Measurements from ENCODE around the gene NUP42.
"Not testable (repeated sequence)": the region's sequence is repeated elsewhere in the genome, so short reads cannot be mapped to it uniquely, and the experiment has no call there.

Gene NUP42

GRCh38 chr7:23184291-23184690 lies 2.4 kb downstream of the NUP42 start:
- Mint-ChIP-seq H3K27ac (peak overlapping the region; percentile 91), H3K9me3 (no peaks in the 10 kb centered on the region), H3K4me3 (no peak overlapping the region), H3K27me3 (no peaks in the 10 kb centered on the region), H3K4me1 (ENCODE audit: low read depth) (peaks cover 21% of the 10 kb centered on the region), H3K36me3 (ENCODE audit: low read depth) (peaks cover 31% of the 10 kb centered on the region)
- intact Hi-C loops (cut with micrococcal nuclease), result loop anchor here (5.0 to 10.0 kb wide), 5 partner anchors 63 to 413 kb away; partner anchors contain the start of genes CCDC126, GPNMB, HYCC1 and IGF2BP3

GRCh38 chr7:23184709-23185359 lies 3.0 kb downstream of the NUP42 start:
- Mint-ChIP-seq H3K9me3 (no peaks in the 10 kb centered on the region), H3K27ac (no peak overlapping the region), H3K4me1 (ENCODE audit: low read depth) (peaks cover 21% of the 10 kb centered on the region), H3K36me3 (ENCODE audit: low read depth) (peaks cover 36% of the 10 kb centered on the region), H3K4me3 (no peak overlapping the region), H3K27me3 (no peaks in the 10 kb centered on the region)
- intact Hi-C loops (cut with micrococcal nuclease), result loop anchor here (5.0 to 10.0 kb wide), 5 partner anchors 62 to 412 kb away; partner anchors contain the start of genes CCDC126, GPNMB, HYCC1 and IGF2BP3

GRCh38 chr7:23185980-23186379 lies 4.1 kb downstream of the NUP42 start:
- no peak overlapping the region for H3K4me3 Mint-ChIP-seq
- H3K36me3 Mint-ChIP-seq (ENCODE audit: low read depth), result peaks cover 45% of the 10 kb centered on the region
- peaks cover 21% of the 10 kb centered on the region for H3K4me1 Mint-ChIP-seq (ENCODE audit: low read depth)
- no peaks in the 10 kb centered on the region for H3K27me3 Mint-ChIP-seq
- no peaks in the 10 kb centered on the region for H3K9me3 Mint-ChIP-seq
- H3K27ac Mint-ChIP-seq, result no peak overlapping the region
- intact Hi-C loops (cut with micrococcal nuclease), result loop anchor here (2.0 to 10.0 kb wide), 2 partner anchors 77 to 289 kb away; partner anchors contain the start of gene IGF2BP3

GRCh38 chr7:23191022-23191421 lies 9.2 kb downstream of the NUP42 start:
- peaks cover 74% of the 10 kb centered on the region for H3K36me3 Mint-ChIP-seq (ENCODE audit: low read depth)

GRCh38 chr7:23193650-23194227 lies 11.9 kb downstream of the NUP42 start:
- H3K4me3 Mint-ChIP-seq, H3K9me3 Mint-ChIP-seq: not testable (repeated sequence)

More at GRCh38 chr7:23191022-23191421, 9.2 kb downstream of the NUP42 start:
- H3K4me1 Mint-ChIP-seq (ENCODE audit: low read depth), result no peaks in the 10 kb centered on the region
- no peaks in the 10 kb centered on the region for H3K27me3 Mint-ChIP-seq
- no peak overlapping the region for H3K27ac Mint-ChIP-seq
- no peak overlapping the region for H3K4me3 Mint-ChIP-seq
- intact Hi-C loops (cut with micrococcal nuclease), result no loop called here
- H3K9me3 Mint-ChIP-seq, result no peaks in the 10 kb centered on the region

GRCh38 chr7:23196306-23196705 lies 14.5 kb downstream of the NUP42 start:
- Mint-ChIP-seq H3K9me3 (no peaks in the 10 kb centered on the region), H3K27ac (no peak overlapping the region), H3K27me3 (no peaks in the 10 kb centered on the region), H3K36me3 (ENCODE audit: low read depth) (peaks cover 84% of the 10 kb centered on the region), H3K4me1 (ENCODE audit: low read depth) (no peaks in the 10 kb centered on the region), H3K4me3 (no peak overlapping the region)
- intact Hi-C loops (cut with micrococcal nuclease), result no loop called here

More at GRCh38 chr7:23193650-23194227, 11.9 kb downstream of the NUP42 start:
- H3K4me1 Mint-ChIP-seq (ENCODE audit: low read depth); H3K27me3 Mint-ChIP-seq; intact Hi-C loops (cut with micrococcal nuclease); H3K27ac Mint-ChIP-seq: not testable (repeated sequence)
- peaks cover 81% of the 10 kb centered on the region for H3K36me3 Mint-ChIP-seq (ENCODE audit: low read depth)

DNA sequence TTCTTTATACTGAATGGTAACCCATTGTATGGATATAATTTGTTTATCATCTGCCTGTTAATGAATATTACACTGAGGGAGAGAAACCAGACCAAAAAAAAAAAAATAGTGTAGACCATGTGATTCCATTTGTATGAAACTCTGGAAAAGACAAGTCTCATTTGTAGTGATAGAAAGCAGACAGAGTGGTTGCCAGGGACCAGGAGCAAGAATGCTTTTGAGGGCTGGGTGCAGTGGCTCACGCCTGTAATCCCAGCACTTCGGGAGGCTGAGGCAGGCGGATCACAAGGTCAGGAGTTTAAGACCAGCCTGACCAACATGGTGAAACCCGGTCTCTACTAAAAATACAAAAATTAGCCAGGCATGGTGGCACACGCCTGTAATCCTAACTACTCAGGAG lies 15.9 kb downstream of the NUP42 start:
- H3K27ac Mint-ChIP-seq; H3K9me3 Mint-ChIP-seq; H3K27me3 Mint-ChIP-seq; H3K4me3 Mint-ChIP-seq; H3K4me1 Mint-ChIP-seq (ENCODE audit: low read depth); intact Hi-C loops (cut with micrococcal nuclease): not testable (repeated sequence)
- H3K36me3 Mint-ChIP-seq (ENCODE audit: low read depth), result peaks cover 81% of the 10 kb centered on the region

- peaks cover 68% of the 10 kb centered on the region for H3K36me3 Mint-ChIP-seq (ENCODE audit: low read depth)
- intact Hi-C loops (cut with micrococcal nuclease), result no loop called here
- peaks cover 4% of the 10 kb centered on the region for H3K4me1 Mint-ChIP-seq (ENCODE audit: low read depth)
- H3K27me3 Mint-ChIP-seq, result peaks cover 5% of the 10 kb centered on the region
- no peak overlapping the region for H3K4me3 Mint-ChIP-seq
- H3K9me3 Mint-ChIP-seq, result no peaks in the 10 kb centered on the region
- no peak overlapping the region for H3K27ac Mint-ChIP-seq
These were observed 18.5 kb downstream of the NUP42 start for GRCh38 chr7:23200331-23200730.

- H3K4me1 Mint-ChIP-seq (ENCODE audit: low read depth), result peaks cover 28% of the 10 kb centered on the region
- H3K36me3 Mint-ChIP-seq (ENCODE audit: low read depth), result peaks cover 41% of the 10 kb centered on the region
- intact Hi-C loops (cut with micrococcal nuclease), result no loop called here
- H3K4me3 Mint-ChIP-seq, result no peak overlapping the region
- H3K27me3 Mint-ChIP-seq, result peaks cover 18% of the 10 kb centered on the region
- no peaks in the 10 kb centered on the region for H3K9me3 Mint-ChIP-seq
- H3K27ac Mint-ChIP-seq, result no peak overlapping the region
These were observed 22.4 kb downstream of the NUP42 start for GRCh38 chr7:23204241-23204640.

GRCh38 chr7:23205577-23205908 lies 23.7 kb downstream of the NUP42 start:
- Mint-ChIP-seq H3K27ac (peak overlapping the region; percentile 82), H3K4me3 (no peak overlapping the region), H3K36me3 (ENCODE audit: low read depth) (peaks cover 28% of the 10 kb centered on the region), H3K9me3 (no peaks in the 10 kb centered on the region), H3K4me1 (ENCODE audit: low read depth) (peaks cover 35% of the 10 kb centered on the region), H3K27me3 (peaks cover 18% of the 10 kb centered on the region)
- intact Hi-C loops (cut with micrococcal nuclease), result loop anchor here (5.0 kb wide), 1 partner anchor 42 kb away; the partner anchor contains the start of gene GPNMB

DNA sequence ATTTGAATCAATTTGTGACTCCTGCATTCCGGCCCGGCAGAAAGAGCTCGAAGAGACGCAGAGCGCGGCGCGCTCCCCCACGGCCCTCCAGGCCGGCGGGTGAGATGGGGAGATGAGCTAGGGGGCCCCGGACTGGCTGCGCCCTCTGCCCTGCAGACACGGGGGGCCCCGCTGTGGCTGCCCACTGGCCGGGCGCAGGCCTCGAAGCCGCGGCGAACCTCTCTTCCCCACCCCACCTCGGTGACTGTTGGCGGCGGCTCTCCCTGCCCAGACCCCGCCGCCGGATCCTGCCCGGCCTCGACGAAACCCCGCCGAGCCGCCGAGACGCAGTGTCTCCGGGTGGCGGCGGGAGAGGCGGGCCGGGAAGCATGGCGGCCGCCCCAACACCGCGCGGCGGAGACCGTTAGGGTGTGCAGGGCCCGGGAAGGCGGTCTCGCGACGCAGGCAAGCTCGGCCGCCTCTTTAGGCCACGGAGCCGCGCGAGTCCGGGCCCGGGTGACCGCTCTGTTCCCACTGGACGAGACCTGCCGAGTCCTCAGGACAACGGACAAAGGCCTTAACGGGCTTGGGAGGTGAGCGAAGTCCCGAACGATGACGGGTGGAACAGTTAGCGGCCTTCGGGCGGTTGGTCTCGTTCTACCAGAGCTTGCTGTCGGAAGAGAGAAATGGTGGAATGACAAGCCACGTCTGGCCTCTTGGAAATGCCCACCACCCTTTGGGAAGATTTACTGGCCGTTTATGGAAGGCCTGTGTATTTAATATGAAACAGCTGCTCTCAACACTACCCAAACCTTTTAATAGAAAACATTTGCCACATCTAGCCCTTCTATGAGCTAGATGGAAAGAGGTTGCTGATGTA lies 24.3 kb downstream of the NUP42 start:
- peak overlapping the region; percentile 82 for H3K27ac Mint-ChIP-seq
- H3K9me3 Mint-ChIP-seq, result no peaks in the 10 kb centered on the region
- H3K4me3 Mint-ChIP-seq, result peak overlapping the region; percentile 57
- peaks cover 41% of the 10 kb centered on the region for H3K4me1 Mint-ChIP-seq (ENCODE audit: low read depth)
- H3K36me3 Mint-ChIP-seq (ENCODE audit: low read depth), result peaks cover 22% of the 10 kb centered on the region
- intact Hi-C loops (cut with micrococcal nuclease), result loop anchor here (5.0 kb wide), 1 partner anchor 41 kb away; the partner anchor contains the start of gene GPNMB
- peaks cover 18% of the 10 kb centered on the region for H3K27me3 Mint-ChIP-seq

DNA sequence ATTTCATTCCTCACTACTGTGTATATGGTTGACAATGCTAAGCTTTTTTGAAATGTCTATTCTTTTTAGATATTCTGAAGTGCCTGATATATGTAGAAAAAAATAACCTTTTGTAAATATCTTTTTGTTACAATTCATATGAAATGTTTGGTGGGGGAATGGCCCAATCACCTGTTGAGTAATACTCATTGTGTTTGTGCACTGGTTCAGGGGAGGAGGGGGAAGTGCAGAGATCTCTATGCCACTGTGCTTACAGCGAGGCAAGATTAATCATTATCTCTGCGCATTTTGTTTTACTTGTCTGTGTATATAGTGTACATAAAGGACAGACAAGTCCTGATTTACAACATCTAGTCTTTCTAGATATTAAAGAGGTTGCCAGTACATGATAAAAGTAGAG lies 25.2 kb downstream of the NUP42 start:
- Mint-ChIP-seq H3K4me3 (no peak overlapping the region), H3K27ac (peak overlapping the region; percentile 82), H3K36me3 (ENCODE audit: low read depth) (peaks cover 13% of the 10 kb centered on the region), H3K4me1 (ENCODE audit: low read depth) (peaks cover 45% of the 10 kb centered on the region), H3K9me3 (no peaks in the 10 kb centered on the region), H3K27me3 (peaks cover 18% of the 10 kb centered on the region)
- intact Hi-C loops (cut with micrococcal nuclease), result loop anchor here (5.0 kb wide), 1 partner anchor 40 kb away; the partner anchor contains the start of gene GPNMB

- peaks cover 8% of the 10 kb centered on the region for H3K36me3 Mint-ChIP-seq (ENCODE audit: low read depth)
- H3K4me3 Mint-ChIP-seq, result no peak overlapping the region
- H3K27ac Mint-ChIP-seq, result no peak overlapping the region
- H3K4me1 Mint-ChIP-seq (ENCODE audit: low read depth), result peaks cover 52% of the 10 kb centered on the region
- H3K27me3 Mint-ChIP-seq, result peaks cover 18% of the 10 kb centered on the region
- intact Hi-C loops (cut with micrococcal nuclease), result loop anchor here (5.0 kb wide), 1 partner anchor 39 kb away; the partner anchor contains the start of gene GPNMB
- no peaks in the 10 kb centered on the region for H3K9me3 Mint-ChIP-seq
These were observed 26.0 kb downstream of the NUP42 start for GRCh38 chr7:23207884-23208283.

DNA sequence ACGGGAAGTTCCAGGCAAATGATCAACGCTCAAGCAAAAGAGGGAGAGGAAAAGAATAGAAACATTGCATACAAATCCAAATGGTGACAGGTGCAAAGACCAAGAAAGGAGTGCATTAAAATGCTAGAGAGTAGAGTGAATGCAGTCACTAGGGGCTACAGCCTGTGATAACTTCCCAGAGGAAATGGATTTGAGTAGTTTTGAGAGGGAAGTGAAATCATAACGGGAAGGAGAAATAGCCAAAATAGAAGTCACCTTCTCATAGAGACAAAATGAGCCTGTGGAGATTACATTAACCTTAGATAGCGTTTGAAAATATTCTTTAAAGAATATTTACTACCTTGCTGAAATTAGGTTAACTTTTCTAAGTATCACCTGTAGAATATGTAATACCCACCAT lies 26.5 kb downstream of the NUP42 start:
- peaks cover 50% of the 10 kb centered on the region for H3K4me1 Mint-ChIP-seq (ENCODE audit: low read depth)
- H3K36me3 Mint-ChIP-seq (ENCODE audit: low read depth), result peaks cover 3% of the 10 kb centered on the region
- no peaks in the 10 kb centered on the region for H3K9me3 Mint-ChIP-seq
- H3K27me3 Mint-ChIP-seq, result peaks cover 18% of the 10 kb centered on the region
- intact Hi-C loops (cut with micrococcal nuclease), result loop anchor here (5.0 kb wide), 1 partner anchor 39 kb away; the partner anchor contains the start of gene GPNMB
- no peak overlapping the region for H3K4me3 Mint-ChIP-seq
- no peak overlapping the region for H3K27ac Mint-ChIP-seq

Data from dendritic cell treated with granulocyte-macrophage colony-stimulating factor and Interleukin-4, amounts not matched to agents 40 ng/mL and 50 ng/mL, for 4 days (primary cell).